ENCODE data around the gene CBX6.
"Not testable (repeated sequence)": the region's sequence is repeated elsewhere in the genome, so short reads cannot be mapped to it uniquely, and the experiment has no call there.

Gene CBX6

DNA sequence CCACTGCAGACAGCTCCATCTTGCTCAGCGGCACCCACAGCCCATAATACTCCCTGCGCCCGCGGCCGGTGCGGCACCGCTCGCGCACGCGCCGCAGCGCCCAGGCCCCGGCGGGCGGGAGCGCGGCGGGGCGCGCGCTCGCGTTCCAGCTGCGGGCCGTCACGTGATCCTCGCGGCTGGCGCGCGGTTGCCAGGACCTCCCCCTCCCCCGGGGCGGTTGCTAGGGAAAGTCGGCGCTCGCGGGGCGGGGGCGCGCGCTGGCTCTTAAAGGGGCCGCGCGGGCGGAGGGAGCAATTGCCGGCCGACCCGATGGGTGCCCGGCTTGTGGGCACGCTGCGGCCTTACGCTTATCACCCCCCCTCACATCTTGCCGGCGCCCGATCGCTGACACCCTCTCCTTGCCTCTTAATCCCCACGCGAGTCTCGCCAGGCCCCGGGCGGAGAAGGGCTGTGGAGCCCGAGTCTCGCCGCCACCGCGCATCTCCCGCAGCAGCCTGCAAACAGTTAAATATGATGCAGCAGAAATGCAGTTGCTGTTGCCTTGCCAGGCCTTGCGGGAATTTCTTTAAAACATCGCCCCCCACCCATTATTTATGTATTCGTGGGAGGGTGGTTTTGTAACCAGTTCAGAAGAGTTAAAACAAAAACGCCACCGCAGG lies at the start of gene CBX6:
Gene CBX6 (minus strand): TSS at position 45 of the 659 bp plus-strand sequence. CDS start 26 bp downstream, at position 19.
- DNase-seq: peak; percentile 67

- DNase-seq: no peak
These were observed 49.8 kb upstream of the CBX6 start for GRCh38 chr22:38921806-38922205.

- DNase-seq: peak; percentile 92
These were observed 49.1 kb upstream of the CBX6 start for GRCh38 chr22:38921120-38921519.

DNA sequence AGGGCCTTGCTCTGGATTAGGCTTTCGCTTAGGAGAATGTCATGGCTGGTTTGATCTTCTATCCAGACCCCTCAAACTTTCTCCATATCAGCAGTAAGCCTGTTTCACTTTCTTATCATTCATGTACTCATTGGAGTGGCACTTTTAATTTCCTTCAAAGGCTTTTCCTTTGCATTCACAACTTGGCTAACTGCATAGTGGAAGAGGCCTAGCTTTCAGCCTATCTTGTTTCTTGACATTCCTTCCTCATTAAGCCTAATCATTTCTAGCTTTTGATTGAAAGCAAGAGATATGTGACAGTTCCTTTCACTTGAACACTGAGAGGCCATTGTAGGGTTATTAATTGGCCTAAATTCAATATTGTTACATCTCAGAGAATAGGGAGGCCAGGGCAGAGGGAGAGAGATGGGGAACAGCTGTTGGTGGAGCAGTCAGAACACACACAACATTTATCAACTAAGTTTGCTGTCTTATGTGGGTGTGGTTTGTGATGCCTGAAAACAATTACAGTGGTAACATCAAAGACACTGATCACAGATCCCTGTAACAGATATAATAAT lies 47.7 kb upstream of the CBX6 start:
- no peak for DNase-seq

- DNase-seq: no peak
These were observed 39.4 kb upstream of the CBX6 start for GRCh38 chr22:38911434-38911833.

DNA sequence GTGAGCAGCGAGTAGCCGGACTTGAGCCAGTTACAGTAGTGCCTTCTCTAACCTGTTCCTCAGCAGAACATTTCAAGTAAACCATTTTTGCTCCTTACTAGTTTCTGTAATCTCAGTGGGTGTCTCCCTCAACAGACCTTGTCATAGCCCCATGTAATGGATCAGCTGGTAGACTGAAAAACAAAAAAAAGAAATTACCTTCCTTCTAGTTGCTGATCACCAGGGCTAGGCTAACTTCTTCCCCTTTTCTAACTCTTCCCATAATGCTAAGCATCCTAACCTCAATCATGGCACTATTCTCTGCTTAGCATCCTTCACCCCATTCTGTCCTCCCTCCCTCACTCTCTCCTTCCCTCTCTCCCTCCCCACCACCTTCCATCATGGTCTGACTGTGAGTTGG lies 35.8 kb upstream of the CBX6 start:
- no peak for DNase-seq

DNA sequence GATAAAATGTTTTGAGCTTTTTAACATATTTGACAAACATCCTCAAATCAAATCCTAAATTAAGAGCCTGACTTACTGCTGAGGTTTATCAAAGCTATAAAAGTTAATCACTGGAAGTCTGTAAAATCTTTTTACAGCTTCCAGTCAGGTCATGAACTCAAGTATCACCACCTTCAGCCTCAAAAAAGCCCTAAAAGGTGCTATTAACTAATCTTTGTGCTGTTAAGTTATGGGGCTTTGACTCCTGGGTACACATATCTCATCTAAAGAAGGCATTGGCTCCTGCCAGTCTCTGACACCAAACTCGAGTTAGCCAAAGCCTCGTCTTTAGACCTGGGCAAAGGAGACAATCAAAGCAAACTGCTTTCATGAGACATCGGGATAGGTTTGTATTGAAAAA lies 34.0 kb upstream of the CBX6 start:
- DNase-seq: no peak

DNA sequence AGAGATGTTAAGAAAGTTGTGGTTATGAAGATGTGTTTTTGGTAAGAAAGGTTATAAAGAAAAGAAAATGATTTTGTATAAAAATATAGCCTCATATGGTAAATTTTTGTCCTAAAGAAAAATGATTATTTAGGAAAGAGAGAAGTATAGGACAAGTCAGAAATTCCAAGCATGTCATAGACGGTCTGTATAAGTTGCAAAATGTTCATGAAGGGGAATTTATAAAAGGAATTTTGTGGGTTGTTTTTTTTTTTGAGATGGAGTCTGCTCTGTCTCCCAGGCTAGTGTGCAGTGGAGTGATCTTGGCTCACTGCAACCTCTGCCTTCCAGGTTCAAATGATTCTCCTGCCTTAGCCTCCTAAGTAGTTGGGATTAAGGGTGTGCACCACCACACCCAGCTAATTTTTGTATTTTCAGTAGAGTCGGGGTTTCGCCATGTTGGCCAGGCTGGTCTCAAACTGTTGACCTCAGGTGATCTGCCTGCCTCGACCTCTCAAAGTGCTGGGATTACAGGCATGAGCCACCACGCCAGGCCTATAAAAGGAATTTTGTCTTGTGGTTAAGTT lies 32.1 kb upstream of the CBX6 start:
- DNase-seq: not testable (repeated sequence)

DNA sequence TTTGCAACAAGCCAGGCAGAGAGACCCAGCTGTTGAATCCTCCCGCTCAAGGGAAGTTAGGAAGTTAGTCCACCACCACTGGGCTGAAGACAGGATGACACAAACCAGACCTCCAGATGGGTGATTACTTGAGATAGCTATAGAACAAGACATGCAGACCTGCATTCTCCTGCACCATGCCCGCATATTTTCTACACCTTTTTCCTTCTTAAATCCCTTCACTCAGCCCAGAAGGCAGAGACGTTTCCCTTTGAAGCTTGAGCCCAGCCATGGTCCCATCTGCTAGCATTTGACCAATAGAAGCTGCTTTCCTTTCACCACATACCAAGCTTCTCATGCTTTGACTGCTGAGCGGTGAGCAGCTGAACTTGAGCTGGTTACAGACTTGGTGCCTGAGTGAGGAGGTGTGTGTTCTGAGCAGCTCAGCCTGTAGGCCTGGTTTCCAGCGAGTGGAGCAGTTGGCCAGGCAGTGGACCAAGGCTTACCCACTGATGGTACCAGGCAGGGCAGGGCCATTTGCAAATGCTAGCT lies 29.2 kb upstream of the CBX6 start:
- no peak for DNase-seq

DNA sequence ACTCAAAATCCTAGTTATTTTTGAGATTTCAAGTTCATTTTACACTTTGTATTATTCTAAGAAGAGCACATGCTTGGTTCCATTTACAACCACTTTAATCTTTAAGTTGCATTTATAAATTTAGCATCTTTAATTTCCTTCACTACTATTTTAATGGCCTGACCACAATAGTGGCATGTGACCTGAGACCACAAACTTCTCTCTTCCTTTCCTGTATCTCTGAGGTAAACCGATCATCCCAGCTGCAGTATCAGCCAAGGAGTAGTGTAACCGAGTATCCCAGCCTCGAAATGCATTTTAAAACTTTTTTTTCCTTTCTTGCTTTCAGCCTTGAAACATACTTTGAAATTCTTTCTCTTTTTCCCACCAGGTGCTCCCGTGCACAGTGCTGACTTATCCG lies 28.7 kb upstream of the CBX6 start:
- no peak for DNase-seq

DNA sequence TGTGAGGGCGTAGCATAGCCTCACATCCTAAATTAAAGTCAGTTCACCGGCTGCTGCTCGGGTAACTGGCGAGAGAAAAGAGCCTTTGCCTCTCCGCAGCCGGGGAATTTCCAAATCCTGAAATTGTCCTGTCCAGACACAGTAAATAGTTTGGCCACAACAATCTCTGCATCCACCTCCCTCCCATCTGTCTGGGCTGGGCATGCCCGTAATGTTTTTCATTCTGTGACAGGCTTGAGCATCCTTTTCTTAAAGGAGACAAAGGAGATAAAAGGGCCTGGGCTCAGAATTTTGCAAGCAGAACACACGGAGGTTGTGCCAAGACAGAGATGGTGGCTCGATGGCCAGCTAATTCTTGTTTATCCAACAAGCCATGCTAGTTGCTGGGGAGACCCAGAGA lies 19.2 kb upstream of the CBX6 start:
- no peak for DNase-seq

GRCh38 chr22:38890377-38890776 lies 18.4 kb upstream of the CBX6 start:
- DNase-seq: no peak

DNA sequence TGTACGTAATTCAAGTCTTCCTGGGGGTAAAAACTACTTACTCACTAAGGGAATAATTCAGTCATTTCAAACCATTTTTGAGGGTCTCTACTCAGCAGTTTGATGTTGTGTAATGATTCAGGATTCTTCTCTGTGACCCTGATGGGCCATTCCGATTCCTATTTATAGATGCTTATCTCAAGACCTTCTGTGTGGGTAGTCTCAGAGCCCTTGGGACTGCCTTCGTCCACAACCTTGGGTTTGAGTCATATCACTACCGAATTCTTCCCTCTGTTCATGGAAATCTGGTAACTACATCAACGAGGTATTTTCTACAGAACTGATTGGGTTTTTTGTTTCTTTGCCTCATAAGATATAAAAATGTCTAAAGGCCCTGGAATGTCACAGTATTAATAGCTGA lies 14.3 kb upstream of the CBX6 start:
- DNase-seq: no peak

DNA sequence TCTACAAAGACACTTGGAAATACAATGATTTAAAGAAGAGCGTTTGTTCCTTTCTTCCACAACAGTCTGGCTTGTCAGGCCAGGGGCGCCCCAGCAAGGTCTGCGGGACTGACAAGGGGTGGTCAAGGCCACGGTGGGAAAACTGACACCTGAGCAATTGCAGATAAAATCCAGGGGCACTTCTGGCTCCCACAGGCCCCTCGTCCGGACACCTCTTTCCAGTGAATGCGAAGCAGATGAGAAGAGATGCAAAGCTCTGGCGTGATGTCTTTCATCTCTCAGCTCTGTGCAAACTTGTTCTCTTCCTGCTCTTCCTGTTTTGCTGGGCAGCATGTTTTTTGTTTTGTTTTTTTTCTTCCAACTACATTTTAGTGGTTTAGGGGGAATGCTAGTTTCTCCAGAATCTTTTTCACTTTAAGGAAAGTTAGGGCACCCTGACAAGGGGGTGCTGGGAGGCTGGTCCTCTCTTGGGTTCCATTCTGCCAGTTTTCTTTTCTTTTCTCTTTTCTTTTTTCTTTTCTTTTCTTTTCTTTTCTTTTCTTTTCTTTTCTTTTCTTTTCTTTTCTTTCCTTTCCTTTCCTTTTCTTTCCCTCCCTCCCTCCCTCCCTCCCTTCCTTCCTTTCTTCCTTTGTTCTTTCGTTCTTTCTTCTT lies 11.1 kb upstream of the CBX6 start:
- no peak for DNase-seq

DNA sequence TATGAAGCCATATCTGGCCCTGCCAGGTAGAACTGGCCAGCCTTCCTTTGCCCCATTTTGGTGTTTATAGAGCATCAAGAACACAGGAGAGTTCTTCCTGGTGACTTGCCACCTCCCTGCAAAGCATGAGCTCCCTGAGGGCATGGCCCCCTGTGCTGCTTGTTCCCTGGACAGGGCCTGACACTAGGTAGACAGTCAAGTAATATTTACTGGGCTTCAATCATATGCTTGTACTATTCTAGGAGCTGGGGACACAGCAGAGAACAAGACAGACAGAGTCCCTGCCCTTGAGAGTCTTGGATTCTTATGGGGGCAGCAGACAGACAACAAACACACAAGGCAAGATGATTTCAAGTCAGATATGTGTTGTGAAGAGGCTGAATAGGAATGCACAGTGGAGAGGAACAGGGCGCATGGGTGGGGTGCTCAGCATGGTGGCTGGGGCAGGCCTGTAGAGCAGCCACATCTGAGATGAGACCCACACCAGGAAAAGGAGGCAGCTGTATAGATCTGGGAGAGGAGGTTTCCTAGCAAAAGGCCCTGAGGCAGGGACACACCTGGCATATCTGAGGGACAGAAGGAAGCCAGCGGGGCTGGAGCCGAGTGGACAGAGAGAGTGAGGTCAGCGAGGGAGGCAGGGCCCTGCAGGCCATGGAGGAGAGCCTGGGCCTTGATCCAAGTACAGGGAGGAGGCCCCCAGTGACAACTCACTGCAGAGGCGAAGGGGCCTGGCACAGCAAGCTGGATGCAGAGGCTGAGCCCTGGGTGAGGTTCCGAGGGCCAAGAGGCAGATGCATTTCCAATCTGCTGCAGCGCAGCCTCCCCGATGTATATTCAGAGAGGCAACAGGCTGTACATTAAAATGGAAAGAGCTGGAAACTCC lies 10.2 kb upstream of the CBX6 start:
- DNase-seq: no peak

GRCh38 chr22:38881464-38881871 lies 9.5 kb upstream of the CBX6 start:
- DNase-seq: no peak

GRCh38 chr22:38879961-38880360 lies 7.9 kb upstream of the CBX6 start:
- DNase-seq: no peak

GRCh38 chr22:38879108-38879729 lies 7.2 kb upstream of the CBX6 start:
- DNase-seq: no peak

DNA sequence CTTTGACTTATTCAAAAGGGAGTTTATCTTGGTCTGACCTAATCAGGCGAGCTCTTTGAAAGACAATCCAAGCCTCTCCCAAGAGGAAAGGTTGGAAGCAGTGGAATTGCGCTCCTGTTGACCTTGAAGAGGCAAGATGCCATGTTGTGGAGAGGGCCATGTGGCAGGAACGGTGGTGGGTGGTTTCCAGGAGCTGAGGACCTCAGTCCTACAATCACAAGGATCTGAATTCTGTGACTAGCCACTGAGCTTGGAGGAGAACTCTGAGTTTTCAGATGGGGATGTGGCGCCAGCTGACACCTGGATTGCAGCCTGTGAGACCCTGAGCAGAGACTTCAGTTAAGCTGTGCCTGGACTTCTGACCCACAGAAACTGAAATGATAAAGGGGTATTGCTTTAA lies 6.0 kb upstream of the CBX6 start:
- DNase-seq: no peak

GRCh38 chr22:38874529-38875222 lies 2.7 kb upstream of the CBX6 start:
- DNase-seq: no peak

GRCh38 chr22:38873469-38874411 lies 1.7 kb upstream of the CBX6 start:
- peak; percentile 87 for DNase-seq
